ENCODE data around the gene RYR2.

The RYR2 gene

DNA sequence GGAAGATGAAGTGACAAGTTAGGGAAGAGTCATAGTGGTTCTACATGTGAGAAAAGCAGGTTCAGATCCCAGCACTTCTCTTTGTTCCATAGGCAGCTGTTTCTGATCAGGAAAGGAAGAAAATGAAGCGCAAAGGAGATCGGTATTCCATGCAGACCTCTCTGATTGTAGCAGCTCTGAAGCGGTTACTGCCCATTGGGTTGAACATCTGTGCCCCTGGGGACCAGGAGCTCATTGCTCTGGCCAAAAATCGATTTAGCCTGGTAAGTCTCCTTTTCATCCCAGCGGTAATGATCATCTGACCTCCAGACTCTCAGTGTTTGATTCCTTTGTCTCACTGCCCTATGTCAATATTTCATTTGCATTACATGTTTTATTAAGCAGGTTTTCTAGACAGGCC, 675.1 kb downstream of the RYR2 start:
- DNase-seq (ENCODE audit: low read depth, low spot score) = no peak
- TF ChIP-seq CTCF (IDR thresholded peaks at IDR 0.05; ENCODE audit: low read depth, low read length) = no peak
- no peak overlapping the region for H3K4me3 ChIP-seq (ENCODE audit: low read depth, low read length)
- in situ Hi-C loops (cut with HindIII; ENCODE audit: low sequenced_read_pairs) = no loop called here

DNA sequence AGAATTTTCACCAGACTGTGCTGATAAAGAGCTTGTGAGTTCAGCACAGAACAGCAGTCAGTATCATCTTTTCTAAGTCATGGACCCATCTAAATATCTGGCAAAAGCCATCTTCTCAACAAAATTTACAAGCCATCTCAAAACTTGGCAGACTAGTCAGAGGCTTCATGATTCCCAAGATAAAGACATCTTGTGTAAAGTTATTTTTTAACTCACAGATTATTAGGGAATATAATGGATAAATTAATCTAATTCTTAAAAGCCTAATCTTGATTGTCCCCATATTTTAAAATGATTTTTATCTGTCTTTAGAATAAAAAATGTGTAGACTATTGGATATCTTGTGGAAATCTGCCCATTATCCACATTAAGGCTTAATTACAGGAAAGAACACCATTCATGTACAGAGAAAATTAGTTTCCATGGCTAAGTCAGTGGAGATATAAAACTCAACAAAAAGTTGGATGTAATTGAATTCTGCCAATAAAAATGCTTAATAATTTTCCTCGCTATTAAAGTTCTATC, 688.9 kb downstream of the RYR2 start:
- no peak overlapping the region for H3K4me3 ChIP-seq (ENCODE audit: low read depth, low read length)
- no peak for DNase-seq (ENCODE audit: low read depth, low spot score)
- in situ Hi-C loops (cut with HindIII; ENCODE audit: low sequenced_read_pairs) = no loop called here
- TF ChIP-seq CTCF (IDR thresholded peaks at IDR 0.05; ENCODE audit: low read depth, low read length) = no peak

- TF ChIP-seq CTCF (IDR thresholded peaks at IDR 0.05; ENCODE audit: low read depth, low read length) = no peak
- DNase-seq (ENCODE audit: low read depth, low spot score) = no peak
- in situ Hi-C loops (cut with HindIII; ENCODE audit: low sequenced_read_pairs) = no loop called here
- H3K4me3 ChIP-seq (ENCODE audit: low read depth, low read length) = no peak overlapping the region
Observed at GRCh38 chr1:237732657-237733056, 690.7 kb downstream of the RYR2 start.

DNA sequence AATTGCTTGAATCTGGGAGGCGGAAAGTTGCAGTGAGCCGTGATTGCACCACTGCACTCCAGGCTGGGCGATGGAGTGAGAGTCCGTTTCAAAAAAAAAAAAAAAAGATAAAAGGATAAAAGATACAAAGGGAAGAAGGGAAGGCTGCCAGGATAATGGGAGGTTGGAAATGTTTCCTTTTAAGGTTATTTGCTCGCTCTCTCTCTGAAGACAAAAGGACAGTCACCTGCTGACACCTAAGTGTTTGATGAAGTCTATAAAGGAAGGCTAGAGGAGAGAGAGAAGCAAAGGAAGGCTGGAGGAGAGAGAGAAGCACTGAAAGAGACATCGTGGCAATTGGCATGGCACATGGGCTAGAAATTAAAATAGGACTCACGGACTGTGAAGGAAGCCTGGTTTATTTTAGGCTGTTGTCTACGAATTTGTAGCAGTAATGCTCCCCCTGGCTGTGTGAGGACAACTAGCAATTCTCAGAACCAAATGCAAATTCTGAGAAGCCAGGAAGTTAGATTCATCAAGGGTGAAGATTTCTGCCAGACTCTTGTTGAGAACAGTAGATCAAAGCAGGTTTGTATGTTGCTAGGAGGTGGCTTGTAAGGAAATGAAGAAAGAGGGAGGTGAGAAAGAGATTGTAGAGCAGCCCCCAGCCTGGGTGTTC, 694.5 kb downstream of the RYR2 start:
- no peak overlapping the region for H3K4me3 ChIP-seq (ENCODE audit: low read depth, low read length)
- TF ChIP-seq CTCF (IDR thresholded peaks at IDR 0.05; ENCODE audit: low read depth, low read length) = no peak
- in situ Hi-C loops (cut with HindIII; ENCODE audit: low sequenced_read_pairs) = no loop called here
- DNase-seq (ENCODE audit: low read depth, low spot score) = no peak

- in situ Hi-C loops (cut with HindIII; ENCODE audit: low sequenced_read_pairs) = no loop called here
- no peak overlapping the region for H3K4me3 ChIP-seq (ENCODE audit: low read depth, low read length)
- DNase-seq (ENCODE audit: low read depth, low spot score) = no peak
- no peak for TF ChIP-seq CTCF (IDR thresholded peaks at IDR 0.05; ENCODE audit: low read depth, low read length)
Observed at GRCh38 chr1:237737448-237737847, 695.5 kb downstream of the RYR2 start.

- H3K4me3 ChIP-seq (ENCODE audit: low read depth, low read length) = no peak overlapping the region
- in situ Hi-C loops (cut with HindIII; ENCODE audit: low sequenced_read_pairs) = no loop called here
- DNase-seq (ENCODE audit: low read depth, low spot score) = no peak
- TF ChIP-seq CTCF (IDR thresholded peaks at IDR 0.05; ENCODE audit: low read depth, low read length) = no peak
Observed at GRCh38 chr1:237737938-237738610, 696.1 kb downstream of the RYR2 start.

All from astrocyte of the spinal cord (primary cell).